ENCODE data around the gene GRM8.

Gene GRM8

GRCh38 chr7:126774077-126774476 lies 478.7 kb downstream of the GRM8 start:
- DNase-seq (ENCODE audit: insufficient read length, low spot score), result no peak
- no peak for FAIRE-seq

- DNase-seq (ENCODE audit: insufficient read length, low spot score) (no peak), FAIRE-seq (no peak)
Measured at GRCh38 chr7:126768836-126769235, 483.9 kb downstream of the GRM8 start.

GRCh38 chr7:126760914-126761577 lies 491.7 kb downstream of the GRM8 start:
- DNase-seq (ENCODE audit: insufficient read length, low spot score) (no peak), FAIRE-seq (no peak)

GRCh38 chr7:126755381-126755780 lies 497.4 kb downstream of the GRM8 start:
- DNase-seq (ENCODE audit: insufficient read length, low spot score) (no peak), FAIRE-seq (no peak)

GRCh38 chr7:126750207-126750911 lies 502.4 kb downstream of the GRM8 start:
- no peak for DNase-seq (ENCODE audit: insufficient read length, low spot score)
- no peak for FAIRE-seq

- DNase-seq (ENCODE audit: insufficient read length, low spot score), result no peak
- FAIRE-seq, result no peak
Measured at GRCh38 chr7:126728967-126729366, 523.8 kb downstream of the GRM8 start.

GRCh38 chr7:126727930-126728391 lies 524.8 kb downstream of the GRM8 start:
- FAIRE-seq, result no peak

GRCh38 chr7:126723966-126724544 lies 528.7 kb downstream of the GRM8 start:
- DNase-seq (ENCODE audit: insufficient read length, low spot score), result no peak
- FAIRE-seq, result no peak

More at GRCh38 chr7:126727930-126728391, 524.8 kb downstream of the GRM8 start:
- DNase-seq (ENCODE audit: insufficient read length, low spot score), result peak; percentile 3

- DNase-seq (ENCODE audit: insufficient read length, low spot score), result no peak
- FAIRE-seq, result no peak
Measured at GRCh38 chr7:126720232-126720631, 532.5 kb downstream of the GRM8 start.

GRCh38 chr7:126718419-126718818 lies 534.3 kb downstream of the GRM8 start:
- FAIRE-seq, result no peak
- DNase-seq (ENCODE audit: insufficient read length, low spot score), result no peak

GRCh38 chr7:126716321-126716720 lies 536.4 kb downstream of the GRM8 start:
- no peak for FAIRE-seq
- no peak for DNase-seq (ENCODE audit: insufficient read length, low spot score)

- no peak for DNase-seq (ENCODE audit: insufficient read length, low spot score)
- no peak for FAIRE-seq
Measured at GRCh38 chr7:126715076-126715475, 537.7 kb downstream of the GRM8 start.

- DNase-seq (ENCODE audit: insufficient read length, low spot score) (no peak), FAIRE-seq (no peak)
Measured at GRCh38 chr7:126702242-126703016, 550.3 kb downstream of the GRM8 start.

- DNase-seq (ENCODE audit: insufficient read length, low spot score) (peak; percentile 21), FAIRE-seq (no peak)
Measured at GRCh38 chr7:126700807-126701604, 551.7 kb downstream of the GRM8 start.

GRCh38 chr7:126699707-126700106 lies 553.0 kb downstream of the GRM8 start:
- FAIRE-seq, result no peak
- no peak for DNase-seq (ENCODE audit: insufficient read length, low spot score)

GRCh38 chr7:126698909-126699308 lies 553.8 kb downstream of the GRM8 start:
- FAIRE-seq, result no peak

GRCh38 chr7:126698446-126698845 lies 554.3 kb downstream of the GRM8 start:
- no peak for FAIRE-seq
- DNase-seq (ENCODE audit: insufficient read length, low spot score), result no peak

More at GRCh38 chr7:126698909-126699308, 553.8 kb downstream of the GRM8 start:
- DNase-seq (ENCODE audit: insufficient read length, low spot score), result no peak

- FAIRE-seq (no peak), DNase-seq (ENCODE audit: insufficient read length, low spot score) (no peak)
Measured at GRCh38 chr7:126696256-126697038, 556.3 kb downstream of the GRM8 start.
